Measurements from ENCODE around the gene ELP1.

Gene ELP1

GRCh38 chr9:108882052-108882888 lies 51.7 kb downstream of the ELP1 start:
- no peak for DNase-seq
- TF ChIP-seq POLR2A (IDR thresholded peaks at IDR 0.05; ENCODE audit: low read length) = no peak

GRCh38 chr9:108880738-108881316 lies 53.1 kb downstream of the ELP1 start:
- TF ChIP-seq POLR2A (IDR thresholded peaks at IDR 0.05; ENCODE audit: low read length) = no peak
- no peak for TF ChIP-seq GATA1 (IDR thresholded peaks at IDR 0.05; ENCODE audit: low read depth, low read length)
- DNase-seq = no peak

GRCh38 chr9:108877524-108877923 lies 56.4 kb downstream of the ELP1 start:
- no peak for DNase-seq
- TF ChIP-seq GATA1 (IDR thresholded peaks at IDR 0.05; ENCODE audit: low read depth, low read length) = no peak
- no peak for TF ChIP-seq POLR2A (IDR thresholded peaks at IDR 0.05; ENCODE audit: low read length)

- no peak for DNase-seq
- TF ChIP-seq POLR2A (IDR thresholded peaks at IDR 0.05; ENCODE audit: low read length) = no peak
- no peak for TF ChIP-seq GATA1 (IDR thresholded peaks at IDR 0.05; ENCODE audit: low read depth, low read length)
These were observed 57.5 kb downstream of the ELP1 start for GRCh38 chr9:108876425-108876824.

- TF ChIP-seq POLR2A (IDR thresholded peaks at IDR 0.05; ENCODE audit: low read length) = no peak
- no peak for TF ChIP-seq GATA1 (IDR thresholded peaks at IDR 0.05; ENCODE audit: low read depth, low read length)
- DNase-seq = no peak
These were observed 59.7 kb downstream of the ELP1 start for GRCh38 chr9:108874058-108874788.

- DNase-seq = no peak
- no peak for TF ChIP-seq POLR2A (IDR thresholded peaks at IDR 0.05; ENCODE audit: low read length)
- no peak for TF ChIP-seq GATA1 (IDR thresholded peaks at IDR 0.05; ENCODE audit: low read depth, low read length)
These were observed 64.7 kb downstream of the ELP1 start for GRCh38 chr9:108869092-108869725.

GRCh38 chr9:108867829-108868228 lies 66.1 kb downstream of the ELP1 start:
- no peak for DNase-seq
- no peak for TF ChIP-seq POLR2A (IDR thresholded peaks at IDR 0.05; ENCODE audit: low read length)
- TF ChIP-seq GATA1 (IDR thresholded peaks at IDR 0.05; ENCODE audit: low read depth, low read length) = no peak

GRCh38 chr9:108867116-108867515 lies 66.8 kb downstream of the ELP1 start:
- no peak for DNase-seq
- TF ChIP-seq GATA1 (IDR thresholded peaks at IDR 0.05; ENCODE audit: low read depth, low read length) (no peak), POLR2A (IDR thresholded peaks at IDR 0.05; ENCODE audit: low read length) (no peak)

- no peak for TF ChIP-seq GATA1 (IDR thresholded peaks at IDR 0.05; ENCODE audit: low read depth, low read length)
- no peak for TF ChIP-seq POLR2A (IDR thresholded peaks at IDR 0.05; ENCODE audit: low read length)
These were observed 67.9 kb downstream of the ELP1 start for GRCh38 chr9:108866001-108866420.

GRCh38 chr9:108865037-108865436 lies 68.9 kb downstream of the ELP1 start:
- DNase-seq = no peak
- TF ChIP-seq POLR2A (IDR thresholded peaks at IDR 0.05; ENCODE audit: low read length) = no peak
- TF ChIP-seq GATA1 (IDR thresholded peaks at IDR 0.05; ENCODE audit: low read depth, low read length) = no peak

More at GRCh38 chr9:108866001-108866420, 67.9 kb downstream of the ELP1 start:
- no peak for DNase-seq

GRCh38 chr9:108864446-108864845 lies 69.5 kb downstream of the ELP1 start:
- no peak for DNase-seq
- no peak for TF ChIP-seq GATA1 (IDR thresholded peaks at IDR 0.05; ENCODE audit: low read depth, low read length)
- TF ChIP-seq POLR2A (IDR thresholded peaks at IDR 0.05; ENCODE audit: low read length) = no peak

- TF ChIP-seq GATA1 (IDR thresholded peaks at IDR 0.05; ENCODE audit: low read depth, low read length) = no peak
- TF ChIP-seq POLR2A (IDR thresholded peaks at IDR 0.05; ENCODE audit: low read length) = no peak
- no peak for DNase-seq
These were observed 70.0 kb downstream of the ELP1 start for GRCh38 chr9:108863891-108864290.

- TF ChIP-seq POLR2A (IDR thresholded peaks at IDR 0.05; ENCODE audit: low read length) = no peak
- no peak for TF ChIP-seq GATA1 (IDR thresholded peaks at IDR 0.05; ENCODE audit: low read depth, low read length)
- DNase-seq = no peak
These were observed 71.9 kb downstream of the ELP1 start, which contains the start of gene ACTL7A for GRCh38 chr9:108861997-108862396. Gene ACTL7A (plus strand): TSS chr9:108862266. CDS start chr9:108862323, 57 bp downstream.

- DNase-seq = no peak
- no peak for TF ChIP-seq GATA1 (IDR thresholded peaks at IDR 0.05; ENCODE audit: low read depth, low read length)
- no peak for TF ChIP-seq POLR2A (IDR thresholded peaks at IDR 0.05; ENCODE audit: low read length)
These were observed 72.5 kb downstream of the ELP1 start for GRCh38 chr9:108861464-108861863.
